DOHH2 (cell line): ENCODE results near the gene UBE2F.
A peak's percentile ranks its signal among the peaks of the same experiment; 100 is the strongest.

ENCODE experiments used
- H3F3A ChIP-seq: fragments of 200-600 bp; sonication (generic), shearing (Covaris generic); 2 replicates; pipeline ENCODE4 v1.6.0; 2016; ENCODE audit warnings: antibody characterized with exemption, mild to moderate bottlenecking; ENCODE audit not compliant: control insufficient read depth, insufficient read depth
- H3K27ac ChIP-seq: fragments of 200-600 bp; sonication (generic); 2 replicates; pipeline ENCODE4 v1.5.1; 2014; ENCODE audit warnings: low read depth, mild to moderate bottlenecking, low read length, moderate library complexity
- H3K27me3 ChIP-seq: fragments of 200-600 bp; sonication (generic); 2 replicates; pipeline ENCODE4 v1.6.1; 2014; ENCODE audit warnings: mild to moderate bottlenecking, low read length, mixed read lengths; ENCODE audit not compliant: control insufficient read depth
- H3K36me3 ChIP-seq: fragments of 200-600 bp; sonication (generic); 2 replicates; pipeline ENCODE4 v1.6.1; 2014; ENCODE audit warnings: mild to moderate bottlenecking, low read length, moderate library complexity, mixed read lengths; ENCODE audit not compliant: control insufficient read depth
- H3K4me1 ChIP-seq: fragments of 200-600 bp; sonication (generic); 2 replicates; pipeline ENCODE4 v1.6.1; 2014; ENCODE audit warnings: mild to moderate bottlenecking, low read length, mixed read lengths; ENCODE audit not compliant: control insufficient read depth
- H3K4me2 ChIP-seq: fragments of 200-600 bp; sonication (generic); 2 replicates; pipeline ENCODE4 v1.6.0; 2014; ENCODE audit warnings: mild to moderate bottlenecking, low read length, moderate library complexity
- H3K4me3 ChIP-seq: fragments of 200-600 bp; sonication (generic); 2 replicates; pipeline ENCODE4 v1.5.1; 2014; ENCODE audit warnings: mild to moderate bottlenecking, low read length, mixed read lengths
- H3K79me2 ChIP-seq: fragments of 200-600 bp; sonication (generic); 2 replicates; pipeline ENCODE4 v1.6.1; 2014; ENCODE audit warnings: mild to moderate bottlenecking, low read length, mixed read lengths; ENCODE audit not compliant: control insufficient read depth
- H3K9me2 ChIP-seq: fragments of 200-600 bp; sonication (generic); replicated peaks from 2 replicates; pipeline ENCODE4 v1.6.1; 2014; ENCODE audit warnings: mild to moderate bottlenecking, low read length, mixed read lengths; ENCODE audit not compliant: control insufficient read depth
- H3K9me3 ChIP-seq: fragments of 200-600 bp; sonication (generic); 2 replicates; pipeline ENCODE4 v1.6.1; 2014; ENCODE audit warnings: antibody characterized with exemption, low read length, mixed read lengths; ENCODE audit not compliant: control insufficient read depth, insufficient read depth
- H4K20me1 ChIP-seq: fragments of 200-600 bp; sonication (generic); 2 replicates; pipeline ENCODE4 v1.6.0; 2014; ENCODE audit warnings: low read depth, mild to moderate bottlenecking, antibody characterized with exemption, low read length, moderate library complexity; ENCODE audit not compliant: control insufficient read depth, insufficient read depth
- EZH2phosphoT487 ChIP-seq: fragments of 200-600 bp; sonication (generic); IDR thresholded peaks from 2 replicates; pipeline ENCODE4 v1.6.1; 2017; ENCODE audit warnings: borderline replicate concordance, mild to moderate bottlenecking, antibody characterized with exemption, low read length, moderate library complexity, mixed read lengths
- TF ChIP-seq, protein P1 (sequence below): fragments of 200-600 bp; sonication (generic); IDR thresholded peaks from one replicate; pipeline ENCODE4 v1.5.1; 2014; ENCODE audit warnings: antibody characterized with exemption, mild to moderate bottlenecking, low read depth, low read length; ENCODE audit not compliant: poor library complexity, severe bottlenecking

UBE2F gene

DNA sequence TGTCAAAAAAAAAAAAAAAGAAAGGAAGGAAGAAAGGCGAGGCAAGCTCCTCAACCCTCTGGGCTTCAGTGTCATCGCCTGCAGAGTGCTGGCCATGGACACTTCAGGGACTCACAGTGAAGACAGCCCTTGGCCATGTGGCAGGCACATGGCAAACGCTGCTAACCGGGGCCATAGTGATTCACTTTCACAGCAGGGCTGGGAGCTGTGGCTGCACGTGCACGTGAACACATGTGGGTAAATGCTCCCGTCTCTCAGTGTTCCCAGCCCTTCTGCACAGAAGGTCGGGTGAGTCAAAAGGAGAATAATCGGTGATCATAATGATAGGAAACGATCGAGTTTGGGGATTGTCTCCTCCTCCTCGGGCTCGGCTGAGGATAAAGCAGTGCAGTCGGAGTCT lies 46.1 kb upstream of the UBE2F start:
- no peaks in the 10 kb centered on the region for H3K27me3 ChIP-seq
- 0 out of 2 replicates have a peak, but pooled peaks cover 3% of the 10 kb centered on the region for H3F3A ChIP-seq
- no peak overlapping the region for H3K4me3 ChIP-seq
- H3K4me1 ChIP-seq, result peaks cover 33% of the 10 kb centered on the region
- no peaks in the 10 kb centered on the region for H3K36me3 ChIP-seq
- no peaks in the 10 kb centered on the region for H3K9me2 ChIP-seq
- H3K9me3 ChIP-seq, result no peaks in the 10 kb centered on the region
- H4K20me1 ChIP-seq, result no peaks in the 10 kb centered on the region
- TF ChIP-seq, protein P1, sequence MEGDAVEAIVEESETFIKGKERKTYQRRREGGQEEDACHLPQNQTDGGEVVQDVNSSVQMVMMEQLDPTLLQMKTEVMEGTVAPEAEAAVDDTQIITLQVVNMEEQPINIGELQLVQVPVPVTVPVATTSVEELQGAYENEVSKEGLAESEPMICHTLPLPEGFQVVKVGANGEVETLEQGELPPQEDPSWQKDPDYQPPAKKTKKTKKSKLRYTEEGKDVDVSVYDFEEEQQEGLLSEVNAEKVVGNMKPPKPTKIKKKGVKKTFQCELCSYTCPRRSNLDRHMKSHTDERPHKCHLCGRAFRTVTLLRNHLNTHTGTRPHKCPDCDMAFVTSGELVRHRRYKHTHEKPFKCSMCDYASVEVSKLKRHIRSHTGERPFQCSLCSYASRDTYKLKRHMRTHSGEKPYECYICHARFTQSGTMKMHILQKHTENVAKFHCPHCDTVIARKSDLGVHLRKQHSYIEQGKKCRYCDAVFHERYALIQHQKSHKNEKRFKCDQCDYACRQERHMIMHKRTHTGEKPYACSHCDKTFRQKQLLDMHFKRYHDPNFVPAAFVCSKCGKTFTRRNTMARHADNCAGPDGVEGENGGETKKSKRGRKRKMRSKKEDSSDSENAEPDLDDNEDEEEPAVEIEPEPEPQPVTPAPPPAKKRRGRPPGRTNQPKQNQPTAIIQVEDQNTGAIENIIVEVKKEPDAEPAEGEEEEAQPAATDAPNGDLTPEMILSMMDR, result no peak
- TF ChIP-seq EZH2phosphoT487, result no peak
- no peak overlapping the region for H3K4me2 ChIP-seq
- no peak overlapping the region for H3K27ac ChIP-seq
- no peaks in the 10 kb centered on the region for H3K79me2 ChIP-seq

DNA sequence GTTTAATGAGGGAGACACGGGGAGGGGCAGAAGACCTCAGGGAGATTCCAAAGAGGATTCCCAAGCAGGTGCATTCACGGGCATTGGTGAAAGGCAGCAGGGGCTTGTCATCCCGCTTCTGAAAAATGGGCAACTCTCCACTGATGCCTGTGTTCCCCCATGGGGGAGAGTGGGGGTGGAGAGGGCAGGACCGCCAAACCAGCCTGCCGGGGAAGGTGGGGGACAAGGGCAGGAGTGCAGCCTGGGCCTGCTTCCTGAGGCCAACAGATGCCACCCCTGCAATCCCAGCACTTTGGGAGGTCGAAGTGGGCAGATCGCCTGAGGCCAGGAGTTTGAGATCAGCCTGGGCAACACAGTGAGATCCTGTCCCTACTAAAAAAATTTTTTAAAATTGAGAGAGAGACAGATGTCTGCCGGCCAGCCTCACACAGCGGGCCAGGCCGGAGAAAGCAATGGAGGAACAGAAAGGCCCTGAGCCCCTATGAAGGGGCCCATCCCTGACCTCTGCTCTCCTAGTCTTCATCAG lies 44.8 kb upstream of the UBE2F start:
- no peaks in the 10 kb centered on the region for H3K9me3 ChIP-seq
- H3K4me3 ChIP-seq, result no peak overlapping the region
- peaks cover 38% of the 10 kb centered on the region for H3K4me1 ChIP-seq
- H3K36me3 ChIP-seq, result no peaks in the 10 kb centered on the region
- H3F3A ChIP-seq, result 0 out of 2 replicates have a peak, but pooled peaks cover 3% of the 10 kb centered on the region
- no peaks in the 10 kb centered on the region for H3K79me2 ChIP-seq
- no peaks in the 10 kb centered on the region for H3K27me3 ChIP-seq
- TF ChIP-seq, protein P1, result no peak
- TF ChIP-seq EZH2phosphoT487, result no peak
- no peaks in the 10 kb centered on the region for H4K20me1 ChIP-seq
- H3K9me2 ChIP-seq, result no peaks in the 10 kb centered on the region
- no peak overlapping the region for H3K4me2 ChIP-seq
- no peak overlapping the region for H3K27ac ChIP-seq

DNA sequence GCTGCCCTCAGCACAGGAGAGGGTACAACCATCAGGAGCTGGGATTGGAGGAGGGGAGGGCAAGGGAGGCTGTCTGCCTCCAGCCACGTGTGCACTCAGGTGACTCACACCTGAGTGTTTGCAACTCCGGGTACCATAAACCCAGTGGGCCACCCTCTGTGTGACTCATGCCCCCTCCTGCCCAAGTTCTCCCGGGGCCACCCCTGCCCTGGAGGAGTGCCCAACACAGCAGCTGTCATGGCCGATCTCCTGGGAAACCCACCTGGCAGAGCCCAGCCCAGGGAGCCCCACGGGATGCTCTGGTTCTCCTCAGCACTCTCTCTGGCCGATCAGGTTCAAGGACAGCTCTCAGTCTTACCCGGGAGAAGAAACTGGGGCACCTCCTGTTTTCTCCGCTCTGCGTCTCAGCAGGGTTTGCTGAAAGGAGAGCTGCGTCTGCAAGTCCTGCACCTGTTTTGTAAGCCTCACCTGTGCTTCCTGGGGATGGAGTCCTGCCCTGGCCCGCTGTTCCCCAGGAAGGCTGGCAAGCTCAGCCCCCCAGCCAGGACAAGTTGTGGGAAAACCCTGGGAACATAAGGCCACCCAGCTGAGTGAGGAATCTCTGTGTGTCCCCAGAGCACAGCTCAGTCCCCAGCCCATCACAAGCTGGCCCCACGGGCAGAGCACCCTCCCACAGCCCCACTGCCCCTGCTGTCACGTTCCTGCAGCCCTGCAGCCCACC lies 44.0 kb upstream of the UBE2F start:
- peaks cover 38% of the 10 kb centered on the region for H3K4me1 ChIP-seq
- H3K27ac ChIP-seq, result no peak overlapping the region
- H3K9me2 ChIP-seq, result no peaks in the 10 kb centered on the region
- H3K4me2 ChIP-seq, result peak overlapping the region; percentile 54
- H3F3A ChIP-seq, result 0 out of 2 replicates have a peak, but pooled peaks cover 3% of the 10 kb centered on the region
- no peak for TF ChIP-seq EZH2phosphoT487
- TF ChIP-seq, protein P1, result no peak
- no peaks in the 10 kb centered on the region for H3K9me3 ChIP-seq
- no peaks in the 10 kb centered on the region for H4K20me1 ChIP-seq
- peak overlapping the region; percentile 48 for H3K4me3 ChIP-seq
- H3K27me3 ChIP-seq, result no peaks in the 10 kb centered on the region
- no peaks in the 10 kb centered on the region for H3K79me2 ChIP-seq
- no peaks in the 10 kb centered on the region for H3K36me3 ChIP-seq
